AG08395 (cell line): Measurements from ENCODE around the gene GPRIN3.
"Not testable (repeated sequence)": the region's sequence is repeated elsewhere in the genome, so short reads cannot be mapped to it uniquely, and the experiment has no call there.

Source experiments
- DNase-seq: peaks from one replicate; pipeline ENCODE4 v3.0.0; 2012; ENCODE audit warnings: mixed read lengths, low spot score

Gene GPRIN3

GRCh38 chr4:89312066-89312465 lies 4.5 kb upstream of the GPRIN3 start:
- peak; percentile 5 for DNase-seq

GRCh38 chr4:89311433-89311832 lies 3.8 kb upstream of the GPRIN3 start:
- no peak for DNase-seq

- not testable (repeated sequence) for DNase-seq
These were observed 1.6 kb upstream of the GPRIN3 start for GRCh38 chr4:89309154-89309553.

GRCh38 chr4:89308161-89308500 lies 531 bp upstream of the GPRIN3 start:
- DNase-seq, result no peak

- DNase-seq, result no peak
These were observed 488 bp downstream of the GPRIN3 start for GRCh38 chr4:89307178-89307445.

GRCh38 chr4:89306486-89307177 lies 968 bp downstream of the GPRIN3 start:
- DNase-seq, result no peak

GRCh38 chr4:89305712-89306437 lies 1.7 kb downstream of the GPRIN3 start:
- peak; percentile 7 for DNase-seq

- no peak for DNase-seq
These were observed 2.6 kb downstream of the GPRIN3 start for GRCh38 chr4:89305028-89305427.

- DNase-seq, result no peak
These were observed 3.7 kb downstream of the GPRIN3 start for GRCh38 chr4:89303814-89304388.

- DNase-seq, result no peak
These were observed 4.4 kb downstream of the GPRIN3 start for GRCh38 chr4:89303177-89303576.

- no peak for DNase-seq
These were observed 5.7 kb downstream of the GPRIN3 start for GRCh38 chr4:89301902-89302301.

GRCh38 chr4:89301003-89301402 lies 6.6 kb downstream of the GPRIN3 start:
- no peak for DNase-seq

GRCh38 chr4:89300499-89300898 lies 7.1 kb downstream of the GPRIN3 start:
- no peak for DNase-seq

- no peak for DNase-seq
These were observed 7.5 kb downstream of the GPRIN3 start for GRCh38 chr4:89300060-89300459.

GRCh38 chr4:89299153-89299791 lies 8.3 kb downstream of the GPRIN3 start:
- no peak for DNase-seq

- DNase-seq, result peak; percentile 18
These were observed 8.8 kb downstream of the GPRIN3 start for GRCh38 chr4:89298788-89299152.

- no peak for DNase-seq
These were observed 9.4 kb downstream of the GPRIN3 start for GRCh38 chr4:89298155-89298554.

- no peak for DNase-seq
These were observed 10.7 kb downstream of the GPRIN3 start for GRCh38 chr4:89296896-89297295.

- DNase-seq, result no peak
These were observed 11.2 kb downstream of the GPRIN3 start for GRCh38 chr4:89296399-89296798.

- no peak for DNase-seq
These were observed 12.1 kb downstream of the GPRIN3 start for GRCh38 chr4:89295415-89295927.

- DNase-seq, result no peak
These were observed 12.9 kb downstream of the GPRIN3 start for GRCh38 chr4:89294573-89295269.

GRCh38 chr4:89293299-89293698 lies 14.3 kb downstream of the GPRIN3 start:
- no peak for DNase-seq
